Measurements from ENCODE around the gene CHD5. TPM values are rescaled to one million over a fixed set of nuclear protein-coding genes. Genes with fewer than 3 reads are reported as not detected.

The CHD5 gene
- total RNA-seq, 1 experiment from 2014 or later = 2.4 TPM

DNA sequence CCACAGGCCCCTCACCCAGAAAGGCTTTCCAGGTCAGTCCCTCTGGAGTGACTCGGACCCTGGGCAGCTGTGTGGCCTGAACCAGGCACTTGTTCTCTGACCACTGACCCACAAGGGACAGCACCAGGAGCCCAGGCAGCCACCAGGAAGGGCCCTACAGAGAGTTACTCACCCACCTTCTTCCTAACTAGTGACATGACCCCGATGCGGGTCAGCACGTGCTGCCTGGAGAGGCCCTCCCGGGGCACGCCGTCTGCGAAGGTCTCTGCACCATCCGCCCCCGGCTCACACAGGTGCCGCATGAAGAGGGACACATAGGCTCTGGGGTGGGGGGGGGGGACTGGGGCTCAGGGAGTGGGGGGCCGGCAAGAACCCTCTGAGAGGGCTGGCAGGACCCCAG is 55.8 kb downstream of the CHD5 start:
- Mint-ChIP-seq H3K9me3 (no peaks in the 10 kb centered on the region), H3K27me3 (ENCODE audit: low read depth) (peaks cover 23% of the 10 kb centered on the region), H3K27ac (no peak overlapping the region), H3K36me3 (no peaks in the 10 kb centered on the region), H3K4me1 (0 out of 2 replicates have a peak, but pooled peaks cover 3% of the 10 kb centered on the region), H3K4me3 (no peak overlapping the region)
- ATAC-seq (no peak), DNase-seq (ENCODE audit: low spot score) (peak; percentile 8)
- TF ChIP-seq CREM (CRISPR knock-in tag; IDR thresholded peaks at IDR 0.05) = no peak
- TF ChIP-seq, protein P1, sequence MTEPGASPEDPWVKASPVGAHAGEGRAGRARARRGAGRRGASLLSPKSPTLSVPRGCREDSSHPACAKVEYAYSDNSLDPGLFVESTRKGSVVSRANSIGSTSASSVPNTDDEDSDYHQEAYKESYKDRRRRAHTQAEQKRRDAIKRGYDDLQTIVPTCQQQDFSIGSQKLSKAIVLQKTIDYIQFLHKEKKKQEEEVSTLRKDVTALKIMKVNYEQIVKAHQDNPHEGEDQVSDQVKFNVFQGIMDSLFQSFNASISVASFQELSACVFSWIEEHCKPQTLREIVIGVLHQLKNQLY (CRISPR knock-in tag; IDR thresholded peaks at IDR 0.05) = no peak
- no peak for TF ChIP-seq MYBL2 (CRISPR knock-in tag; IDR thresholded peaks at IDR 0.05)
- TF ChIP-seq JAZF1 (CRISPR knock-in tag; IDR thresholded peaks at IDR 0.05) = no peak
- no peak for TF ChIP-seq ZNF232 (CRISPR knock-in tag; IDR thresholded peaks at IDR 0.05)
- no peak for TF ChIP-seq PRRX2 (CRISPR knock-in tag; IDR thresholded peaks at IDR 0.05)
- TF ChIP-seq ZNF416 (CRISPR knock-in tag; IDR thresholded peaks at IDR 0.05) = no peak
- TF ChIP-seq, protein P2, sequence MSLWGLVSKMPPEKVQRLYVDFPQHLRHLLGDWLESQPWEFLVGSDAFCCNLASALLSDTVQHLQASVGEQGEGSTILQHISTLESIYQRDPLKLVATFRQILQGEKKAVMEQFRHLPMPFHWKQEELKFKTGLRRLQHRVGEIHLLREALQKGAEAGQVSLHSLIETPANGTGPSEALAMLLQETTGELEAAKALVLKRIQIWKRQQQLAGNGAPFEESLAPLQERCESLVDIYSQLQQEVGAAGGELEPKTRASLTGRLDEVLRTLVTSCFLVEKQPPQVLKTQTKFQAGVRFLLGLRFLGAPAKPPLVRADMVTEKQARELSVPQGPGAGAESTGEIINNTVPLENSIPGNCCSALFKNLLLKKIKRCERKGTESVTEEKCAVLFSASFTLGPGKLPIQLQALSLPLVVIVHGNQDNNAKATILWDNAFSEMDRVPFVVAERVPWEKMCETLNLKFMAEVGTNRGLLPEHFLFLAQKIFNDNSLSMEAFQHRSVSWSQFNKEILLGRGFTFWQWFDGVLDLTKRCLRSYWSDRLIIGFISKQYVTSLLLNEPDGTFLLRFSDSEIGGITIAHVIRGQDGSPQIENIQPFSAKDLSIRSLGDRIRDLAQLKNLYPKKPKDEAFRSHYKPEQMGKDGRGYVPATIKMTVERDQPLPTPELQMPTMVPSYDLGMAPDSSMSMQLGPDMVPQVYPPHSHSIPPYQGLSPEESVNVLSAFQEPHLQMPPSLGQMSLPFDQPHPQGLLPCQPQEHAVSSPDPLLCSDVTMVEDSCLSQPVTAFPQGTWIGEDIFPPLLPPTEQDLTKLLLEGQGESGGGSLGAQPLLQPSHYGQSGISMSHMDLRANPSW (CRISPR knock-in tag; conservative IDR thresholded peaks at IDR 0.05; ENCODE audit: low read depth) = no peak
- no peak for TF ChIP-seq FOXJ3 (CRISPR knock-in tag; IDR thresholded peaks at IDR 0.05; ENCODE audit: borderline replicate concordance)
- no peak for TF ChIP-seq ZBTB21 (CRISPR knock-in tag; IDR thresholded peaks at IDR 0.05; ENCODE audit: borderline replicate concordance)
- TF ChIP-seq, protein P3, sequence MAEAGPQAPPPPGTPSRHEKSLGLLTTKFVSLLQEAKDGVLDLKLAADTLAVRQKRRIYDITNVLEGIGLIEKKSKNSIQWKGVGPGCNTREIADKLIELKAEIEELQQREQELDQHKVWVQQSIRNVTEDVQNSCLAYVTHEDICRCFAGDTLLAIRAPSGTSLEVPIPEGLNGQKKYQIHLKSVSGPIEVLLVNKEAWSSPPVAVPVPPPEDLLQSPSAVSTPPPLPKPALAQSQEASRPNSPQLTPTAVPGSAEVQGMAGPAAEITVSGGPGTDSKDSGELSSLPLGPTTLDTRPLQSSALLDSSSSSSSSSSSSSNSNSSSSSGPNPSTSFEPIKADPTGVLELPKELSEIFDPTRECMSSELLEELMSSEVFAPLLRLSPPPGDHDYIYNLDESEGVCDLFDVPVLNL (CRISPR knock-in tag; IDR thresholded peaks at IDR 0.05; ENCODE audit: borderline replicate concordance, low read depth) = no peak
- TF ChIP-seq, protein P4, sequence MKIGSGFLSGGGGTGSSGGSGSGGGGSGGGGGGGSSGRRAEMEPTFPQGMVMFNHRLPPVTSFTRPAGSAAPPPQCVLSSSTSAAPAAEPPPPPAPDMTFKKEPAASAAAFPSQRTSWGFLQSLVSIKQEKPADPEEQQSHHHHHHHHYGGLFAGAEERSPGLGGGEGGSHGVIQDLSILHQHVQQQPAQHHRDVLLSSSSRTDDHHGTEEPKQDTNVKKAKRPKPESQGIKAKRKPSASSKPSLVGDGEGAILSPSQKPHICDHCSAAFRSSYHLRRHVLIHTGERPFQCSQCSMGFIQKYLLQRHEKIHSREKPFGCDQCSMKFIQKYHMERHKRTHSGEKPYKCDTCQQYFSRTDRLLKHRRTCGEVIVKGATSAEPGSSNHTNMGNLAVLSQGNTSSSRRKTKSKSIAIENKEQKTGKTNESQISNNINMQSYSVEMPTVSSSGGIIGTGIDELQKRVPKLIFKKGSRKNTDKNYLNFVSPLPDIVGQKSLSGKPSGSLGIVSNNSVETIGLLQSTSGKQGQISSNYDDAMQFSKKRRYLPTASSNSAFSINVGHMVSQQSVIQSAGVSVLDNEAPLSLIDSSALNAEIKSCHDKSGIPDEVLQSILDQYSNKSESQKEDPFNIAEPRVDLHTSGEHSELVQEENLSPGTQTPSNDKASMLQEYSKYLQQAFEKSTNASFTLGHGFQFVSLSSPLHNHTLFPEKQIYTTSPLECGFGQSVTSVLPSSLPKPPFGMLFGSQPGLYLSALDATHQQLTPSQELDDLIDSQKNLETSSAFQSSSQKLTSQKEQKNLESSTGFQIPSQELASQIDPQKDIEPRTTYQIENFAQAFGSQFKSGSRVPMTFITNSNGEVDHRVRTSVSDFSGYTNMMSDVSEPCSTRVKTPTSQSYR (CRISPR knock-in tag; IDR thresholded peaks at IDR 0.05) = no peak
- TF ChIP-seq TEAD4 (CRISPR knock-in tag; IDR thresholded peaks at IDR 0.05) = no peak
- TF ChIP-seq, protein P5, sequence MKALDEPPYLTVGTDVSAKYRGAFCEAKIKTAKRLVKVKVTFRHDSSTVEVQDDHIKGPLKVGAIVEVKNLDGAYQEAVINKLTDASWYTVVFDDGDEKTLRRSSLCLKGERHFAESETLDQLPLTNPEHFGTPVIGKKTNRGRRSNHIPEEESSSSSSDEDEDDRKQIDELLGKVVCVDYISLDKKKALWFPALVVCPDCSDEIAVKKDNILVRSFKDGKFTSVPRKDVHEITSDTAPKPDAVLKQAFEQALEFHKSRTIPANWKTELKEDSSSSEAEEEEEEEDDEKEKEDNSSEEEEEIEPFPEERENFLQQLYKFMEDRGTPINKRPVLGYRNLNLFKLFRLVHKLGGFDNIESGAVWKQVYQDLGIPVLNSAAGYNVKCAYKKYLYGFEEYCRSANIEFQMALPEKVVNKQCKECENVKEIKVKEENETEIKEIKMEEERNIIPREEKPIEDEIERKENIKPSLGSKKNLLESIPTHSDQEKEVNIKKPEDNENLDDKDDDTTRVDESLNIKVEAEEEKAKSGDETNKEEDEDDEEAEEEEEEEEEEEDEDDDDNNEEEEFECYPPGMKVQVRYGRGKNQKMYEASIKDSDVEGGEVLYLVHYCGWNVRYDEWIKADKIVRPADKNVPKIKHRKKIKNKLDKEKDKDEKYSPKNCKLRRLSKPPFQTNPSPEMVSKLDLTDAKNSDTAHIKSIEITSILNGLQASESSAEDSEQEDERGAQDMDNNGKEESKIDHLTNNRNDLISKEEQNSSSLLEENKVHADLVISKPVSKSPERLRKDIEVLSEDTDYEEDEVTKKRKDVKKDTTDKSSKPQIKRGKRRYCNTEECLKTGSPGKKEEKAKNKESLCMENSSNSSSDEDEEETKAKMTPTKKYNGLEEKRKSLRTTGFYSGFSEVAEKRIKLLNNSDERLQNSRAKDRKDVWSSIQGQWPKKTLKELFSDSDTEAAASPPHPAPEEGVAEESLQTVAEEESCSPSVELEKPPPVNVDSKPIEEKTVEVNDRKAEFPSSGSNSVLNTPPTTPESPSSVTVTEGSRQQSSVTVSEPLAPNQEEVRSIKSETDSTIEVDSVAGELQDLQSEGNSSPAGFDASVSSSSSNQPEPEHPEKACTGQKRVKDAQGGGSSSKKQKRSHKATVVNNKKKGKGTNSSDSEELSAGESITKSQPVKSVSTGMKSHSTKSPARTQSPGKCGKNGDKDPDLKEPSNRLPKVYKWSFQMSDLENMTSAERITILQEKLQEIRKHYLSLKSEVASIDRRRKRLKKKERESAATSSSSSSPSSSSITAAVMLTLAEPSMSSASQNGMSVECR (CRISPR knock-in tag; IDR thresholded peaks at IDR 0.05; ENCODE audit: borderline replicate concordance) = no peak
- POLR2A ChIA-PET = no interaction called here
- CTCF ChIA-PET = no interaction called here
